Breast epithelium (tissue), 4 donors: ENCODE results near the gene SIRT1. TPM values are rescaled to one million over a fixed set of nuclear protein-coding genes. Genes with fewer than 3 reads are reported as not detected.

Experiments used
- DNase-seq, 2 donors: peaks; one replicate each; pipeline ENCODE4 v3.0.0-alpha.2; 2019; ENCODE audit warnings: low spot score in 2 of 2
- H3K27ac ChIP-seq, 2 donors: fragments of 200-600 bp; sonication (generic) in 1 of 2; one replicate each; pipeline ENCODE4 v1.5.1; 2016 to 2019; ENCODE audit warnings: mild to moderate bottlenecking in 1 of 2
- H3K27me3 ChIP-seq, 2 donors: fragments of 200-600 bp; sonication (generic) in 1 of 2; one replicate each; pipeline versions ENCODE4 v1.5.1 to v1.6.0; 2017 to 2019; ENCODE audit warnings: control low read depth in 1 of 2, mild to moderate bottlenecking in 1 of 2
- H3K36me3 ChIP-seq: fragments of 200-600 bp; one replicate; pipeline ENCODE4 v1.5.1; 2019
- H3K4me1 ChIP-seq, 2 donors: fragments of 200-600 bp; sonication (generic); one replicate each; pipeline ENCODE4 v1.5.1; 2016 to 2019; ENCODE audit warnings: control low read depth in 1 of 2
- H3K4me3 ChIP-seq, 3 donors: fragments of 200-600 bp; sonication (generic); 1 replicate in 2 of 3; 2 replicates in 1 of 3; pipeline ENCODE4 v1.5.1; 2016 to 2019; ENCODE audit warnings: mild to moderate bottlenecking in 3 of 3, moderate library complexity in 2 of 3
- H3K9me3 ChIP-seq, 2 donors: fragments of 200-600 bp; sonication (generic) in 1 of 2; one replicate each; pipeline ENCODE4 v1.5.1; 2016 to 2019; ENCODE audit warnings: control low read depth in 1 of 2
- POLR2A ChIP-seq: fragments of 450-650 bp; IDR thresholded peaks from one replicate; pipeline ENCODE4 v1.6.1; 2016; ENCODE audit warnings: antibody characterized with exemption, mild to moderate bottlenecking, moderate library complexity
- POLR2AphosphoS5 ChIP-seq, 3 donors: sonication (generic); formaldehyde crosslinking; IDR thresholded peaks; one replicate each; pipeline ENCODE4 v1.6.1; 2017; ENCODE audit warnings: antibody characterized with exemption in 3 of 3
- intact Hi-C: fragments of 100-400 bp; cut with DNase I; formaldehyde crosslinking; loops from one replicate; pipeline ENCODE4 v1.15.1; 2023; ENCODE audit warnings: low total_unique reads
- total RNA-seq, 3 donors: library from RNA; depleted of rRNA; stranded (reverse); fragments of >200 nt; gene quantifications; one replicate each; pipeline ENCODE4 v1.1.0, GENCODE V29; 2016
- TF ChIP-seq, protein P1 (sequence below), 3 donors: fragments of 450-650 bp; IDR thresholded peaks; one replicate each; pipeline ENCODE4 v1.5.1; 2016 to 2017; ENCODE audit warnings: antibody characterized with exemption in 3 of 3, mild to moderate bottlenecking in 3 of 3, moderate library complexity in 3 of 3

Gene SIRT1
- total RNA-seq, 3 donors from 2014 or later = 21.0 to 43.3 (median 35.5) TPM

GRCh38 chr10:67924136-67924535 is 39.7 kb downstream of the SIRT1 start:
- intact Hi-C loops = no loop called here

GRCh38 chr10:67925449-67926005 is 41.1 kb downstream of the SIRT1 start:
- H3K9me3 ChIP-seq = no peaks in the 10 kb centered on the region
- H3K27ac ChIP-seq = no peak overlapping the region
- intact Hi-C loops = no loop called here
- TF ChIP-seq POLR2AphosphoS5 (IDR thresholded peaks at IDR 0.05) (no peak), POLR2A (no peak)
- TF ChIP-seq, protein P1, sequence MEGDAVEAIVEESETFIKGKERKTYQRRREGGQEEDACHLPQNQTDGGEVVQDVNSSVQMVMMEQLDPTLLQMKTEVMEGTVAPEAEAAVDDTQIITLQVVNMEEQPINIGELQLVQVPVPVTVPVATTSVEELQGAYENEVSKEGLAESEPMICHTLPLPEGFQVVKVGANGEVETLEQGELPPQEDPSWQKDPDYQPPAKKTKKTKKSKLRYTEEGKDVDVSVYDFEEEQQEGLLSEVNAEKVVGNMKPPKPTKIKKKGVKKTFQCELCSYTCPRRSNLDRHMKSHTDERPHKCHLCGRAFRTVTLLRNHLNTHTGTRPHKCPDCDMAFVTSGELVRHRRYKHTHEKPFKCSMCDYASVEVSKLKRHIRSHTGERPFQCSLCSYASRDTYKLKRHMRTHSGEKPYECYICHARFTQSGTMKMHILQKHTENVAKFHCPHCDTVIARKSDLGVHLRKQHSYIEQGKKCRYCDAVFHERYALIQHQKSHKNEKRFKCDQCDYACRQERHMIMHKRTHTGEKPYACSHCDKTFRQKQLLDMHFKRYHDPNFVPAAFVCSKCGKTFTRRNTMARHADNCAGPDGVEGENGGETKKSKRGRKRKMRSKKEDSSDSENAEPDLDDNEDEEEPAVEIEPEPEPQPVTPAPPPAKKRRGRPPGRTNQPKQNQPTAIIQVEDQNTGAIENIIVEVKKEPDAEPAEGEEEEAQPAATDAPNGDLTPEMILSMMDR (IDR thresholded peaks at IDR 0.05) = no peak
- H3K27me3 ChIP-seq = no peaks in the 10 kb centered on the region
- no peak overlapping the region for H3K4me3 ChIP-seq
- no peaks in the 10 kb centered on the region for H3K36me3 ChIP-seq
- DNase-seq = no peak
- no peaks in the 10 kb centered on the region for H3K4me1 ChIP-seq

More at GRCh38 chr10:67924136-67924535, 39.7 kb downstream of the SIRT1 start:
- no peak for DNase-seq
- no peak overlapping the region for H3K27ac ChIP-seq
- no peak for TF ChIP-seq POLR2AphosphoS5 (IDR thresholded peaks at IDR 0.05)
- TF ChIP-seq POLR2A = no peak
- TF ChIP-seq, protein P1 (IDR thresholded peaks at IDR 0.05) = no peak
- H3K36me3 ChIP-seq = no peaks in the 10 kb centered on the region
- no peak overlapping the region for H3K4me3 ChIP-seq
- no peaks in the 10 kb centered on the region for H3K9me3 ChIP-seq
- no peaks in the 10 kb centered on the region for H3K27me3 ChIP-seq
- H3K4me1 ChIP-seq = no peaks in the 10 kb centered on the region

- intact Hi-C loops = no loop called here
Observed at GRCh38 chr10:67926951-67927350, 42.5 kb downstream of the SIRT1 start.

DNA sequence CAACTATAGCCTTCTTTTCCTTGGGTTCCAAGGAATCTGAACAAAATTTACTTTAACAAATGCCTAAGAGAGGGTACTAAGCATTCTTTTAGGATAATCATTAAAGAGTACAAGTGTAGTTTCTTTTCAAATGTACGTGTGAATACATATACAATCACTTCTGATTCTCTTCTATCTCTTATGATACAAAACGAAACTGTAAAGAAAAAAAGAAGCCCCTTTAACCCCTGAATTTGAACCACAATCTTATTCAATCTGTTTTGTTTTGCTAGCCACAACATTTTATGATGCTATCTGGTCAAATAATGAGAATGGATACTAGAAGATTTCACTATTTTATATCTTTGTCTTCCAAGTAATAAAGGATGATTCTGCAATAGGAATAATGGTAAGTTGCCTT is 48.7 kb downstream of the SIRT1 start:
- Histone ChIP-seq H3K4me1 (no peaks in the 10 kb centered on the region), H3K27ac (no peak overlapping the region), H3K9me3 (no peaks in the 10 kb centered on the region), H3K4me3 (no peak overlapping the region), H3K27me3 (no peaks in the 10 kb centered on the region), H3K36me3 (no peaks in the 10 kb centered on the region)
- DNase-seq = no peak
- TF ChIP-seq POLR2AphosphoS5 (IDR thresholded peaks at IDR 0.05) (no peak), POLR2A (no peak)
- intact Hi-C loops = no loop called here

More at GRCh38 chr10:67926951-67927350, 42.5 kb downstream of the SIRT1 start:
- no peaks in the 10 kb centered on the region for H3K27me3 ChIP-seq
- H3K4me1 ChIP-seq = no peaks in the 10 kb centered on the region
- TF ChIP-seq POLR2A = no peak
- TF ChIP-seq, protein P1 (IDR thresholded peaks at IDR 0.05) = no peak
- no peak for TF ChIP-seq POLR2AphosphoS5 (IDR thresholded peaks at IDR 0.05)
- H3K36me3 ChIP-seq = no peaks in the 10 kb centered on the region
- no peaks in the 10 kb centered on the region for H3K9me3 ChIP-seq
- H3K27ac ChIP-seq = no peak overlapping the region
- no peak overlapping the region for H3K4me3 ChIP-seq
- no peak for DNase-seq

- Histone ChIP-seq H3K4me1 (no peaks in the 10 kb centered on the region), H3K27me3 (no peaks in the 10 kb centered on the region), H3K36me3 (no peaks in the 10 kb centered on the region), H3K27ac (no peak overlapping the region), H3K4me3 (no peak overlapping the region), H3K9me3 (no peaks in the 10 kb centered on the region)
- no peak for DNase-seq
- TF ChIP-seq POLR2AphosphoS5 (IDR thresholded peaks at IDR 0.05) (no peak), POLR2A (no peak)
- TF ChIP-seq, protein P1 (IDR thresholded peaks at IDR 0.05) = no peak
- intact Hi-C loops = no loop called here
Observed at GRCh38 chr10:67934336-67934735, 49.9 kb downstream of the SIRT1 start.
